Fibroblast of lung (primary cell): ENCODE measurements around the gene E2F1.

Experiments
- CTCF ChIP-seq, 2 donors: IDR thresholded peaks in 1 of 2; conservative IDR thresholded peaks in 1 of 2; 1 replicate in 1 of 2; 2 replicates in 1 of 2; pipeline ENCODE4 v1.5.1; 2011 to 2012; ENCODE audit warnings: low read length in 2 of 2, control low read depth in 1 of 2, inconsistent platforms in 1 of 2, low read depth in 1 of 2, mild to moderate bottlenecking in 1 of 2
- EZH2 ChIP-seq: IDR thresholded peaks from 2 replicates; pipeline ENCODE4 v1.5.1; 2012; ENCODE audit warnings: low read length, control low read depth, mild to moderate bottlenecking; ENCODE audit errors: missing control alignments

DNA sequence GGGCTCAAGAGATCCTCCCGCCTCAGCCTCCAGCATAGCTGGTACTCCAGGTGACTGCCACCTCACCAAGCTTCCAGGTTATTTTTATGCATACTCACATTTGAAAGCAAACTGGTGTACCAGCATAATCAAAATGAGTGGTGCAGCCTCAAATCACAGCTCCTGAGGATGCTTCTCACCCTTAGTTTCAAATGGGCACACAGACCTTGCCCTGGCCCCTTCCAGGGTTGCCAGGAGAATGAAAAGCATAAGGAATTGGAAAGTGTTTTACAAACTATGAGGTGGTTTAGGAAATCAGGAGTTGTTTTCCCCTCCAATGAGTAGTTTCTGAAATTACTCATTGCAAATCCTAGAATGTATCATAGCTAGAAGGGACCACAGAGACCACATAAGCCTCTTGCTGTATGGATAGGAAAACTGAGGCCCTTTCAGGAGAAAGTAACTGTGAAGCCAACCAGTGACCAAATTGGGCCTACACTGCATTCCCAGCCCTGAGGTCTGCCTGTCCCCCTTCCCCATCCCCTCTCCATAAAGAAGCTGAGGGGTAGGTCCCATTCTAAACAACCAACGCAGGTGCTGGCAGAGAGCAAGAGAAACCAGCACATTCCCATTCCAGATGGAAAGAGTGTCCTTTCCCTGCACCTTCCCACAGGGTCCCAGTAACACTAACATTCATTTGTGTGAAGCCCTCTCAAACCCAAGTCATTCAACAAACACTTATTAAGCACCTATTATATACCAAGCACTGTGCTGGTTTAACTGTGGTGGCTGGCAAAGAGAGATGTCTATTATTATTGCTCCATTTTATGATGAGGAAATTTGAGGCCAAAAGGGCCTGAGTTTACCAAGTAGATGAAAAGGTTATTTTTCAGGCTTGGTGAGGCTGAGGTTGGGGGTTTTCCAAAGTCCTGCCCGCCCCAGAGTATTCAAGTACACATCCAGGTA is 2.1 kb upstream of the E2F1 start:
- TF ChIP-seq CTCF (conservative IDR thresholded peaks at IDR 0.05 in 1 of 2, IDR thresholded peaks at IDR 0.05 in 1 of 2; ENCODE audit: low read depth in 1 of 2, low read length in 2 of 2) (no peak), EZH2 (no peak)
